HCT116 (cell line): ENCODE results near the gene FAM200B. TPM values are rescaled to one million over a fixed set of nuclear protein-coding genes. Genes with fewer than 3 reads are reported as not detected.

ENCODE experiments used
- ATAC-seq: fragments of 200-7000 bp; cut with Tn5 transposase; 2 replicates; pipeline ENCODE4 v1.9.1; 2020; ENCODE audit warnings: mild to moderate bottlenecking, moderate library complexity
- BruUV-seq: library from RNA; stranded (reverse); fragments of 400-500 nt; replicated peaks from 2 replicates; lab custom pipeline; 2021; lab: Mats Ljungman, UMichigan
- CTCF ChIA-PET: fragments of 300-600 bp; sonication (Branson Sonifier 250); formaldehyde crosslinking; loops from one replicate; lab custom pipeline; 2021; ENCODE audit warnings: antibody characterized with exemption; lab: Charles Lee
- POLR2A ChIA-PET: fragments of 300-600, 350-600 bp; sonication (Branson Sonifier 250); formaldehyde crosslinking; loops from one replicate; lab custom pipeline; 2021; ENCODE audit warnings: antibody characterized with exemption; lab: Charles Lee
- RAD21 ChIA-PET, 2 experiments: fragments of 300-600 bp; sonication (Branson Sonifier 250); formaldehyde crosslinking; loops; one replicate each; lab custom pipeline; 2023; ENCODE audit warnings: low total read pairs in 2 of 2; ENCODE audit not compliant: uncharacterized antibody in 2 of 2, unreplicated experiment in 2 of 2, low non-redundant PET in 1 of 2; lab: Charles Lee
- DNase-seq: peaks from one replicate; pipeline ENCODE4 v3.0.0-alpha.2; 2010; ENCODE audit warnings: low read depth, low spot score
- H2AFZ ChIP-seq: fragments of 200-600 bp; shearing (Covaris generic), sonication (generic); 2 replicates; pipeline ENCODE4 v1.6.1; 2017; ENCODE audit warnings: low read depth, mixed run types, mixed read lengths, antibody characterized with exemption, low read length; ENCODE audit not compliant: poor library complexity, severe bottlenecking
- H3K27ac ChIP-seq: 2 replicates; pipeline ENCODE4 v1.5.1; 2012; ENCODE audit warnings: low read depth, low read length
- H3K27me3 ChIP-seq: fragments of 200-600 bp; sonication (generic); 2 replicates; pipeline ENCODE4 v1.6.1; 2016; ENCODE audit warnings: mixed run types, low read length, mixed read lengths; ENCODE audit not compliant: insufficient read depth
- H3K36me3 ChIP-seq, 2 experiments: fragments of 200-500 bp in 1 of 2; fragments of 200-600 bp in 1 of 2; sonication (Bioruptor generic) in 1 of 2; sonication (generic) in 1 of 2; 2 replicates each; pipeline versions ENCODE4 v1.5.1 to v1.6.1; 2014 to 2016; ENCODE audit warnings: low read length in 2 of 2, inconsistent platforms in 1 of 2, mixed read lengths in 1 of 2, mixed run types in 1 of 2; ENCODE audit not compliant: insufficient read depth in 2 of 2, control insufficient read depth in 1 of 2
- H3K4me1 ChIP-seq, 2 experiments: fragments of 200-600 bp in 1 of 2; sonication (generic) in 1 of 2; 2 replicates each; pipeline versions ENCODE4 v1.5.1 to v1.6.1; 2012 to 2017; ENCODE audit warnings: low read length in 2 of 2, inconsistent platforms in 1 of 2, mild to moderate bottlenecking in 1 of 2, mixed read lengths in 1 of 2, mixed run types in 1 of 2, moderate library complexity in 1 of 2; ENCODE audit not compliant: insufficient read depth in 2 of 2, control insufficient read depth in 1 of 2
- H3K4me2 ChIP-seq: fragments of 200-600 bp; sonication (generic); 2 replicates; pipeline ENCODE4 v1.6.1; 2017; ENCODE audit warnings: mixed run types, low read length, mixed read lengths
- H3K4me3 ChIP-seq, 2 experiments: fragments of 200-600 bp in 1 of 2; sonication (generic) in 1 of 2; replicated peaks in 1 of 2; 2 replicates each; pipeline ENCODE4 v1.5.1; 2011 to 2016; ENCODE audit warnings: low read length in 2 of 2, control low read depth in 1 of 2, low read depth in 1 of 2, mild to moderate bottlenecking in 1 of 2, mixed read lengths in 1 of 2, mixed run types in 1 of 2
- H3K79me2 ChIP-seq: fragments of 200-600 bp; sonication (generic); 2 replicates; pipeline ENCODE4 v1.6.1; 2017; ENCODE audit warnings: mild to moderate bottlenecking, mixed run types, low read length, moderate library complexity, mixed read lengths; ENCODE audit not compliant: insufficient read depth
- H3K9ac ChIP-seq: fragments of 200-600 bp; sonication (generic); 2 replicates; pipeline ENCODE4 v1.6.1; 2016; ENCODE audit warnings: low read length, mixed read lengths
- H3K9me2 ChIP-seq: fragments of 200-600 bp; sonication (generic), shearing (Covaris generic); 2 replicates; pipeline ENCODE4 v1.6.1; 2017; ENCODE audit warnings: mixed run types, mild to moderate bottlenecking, moderate library complexity; ENCODE audit not compliant: insufficient read depth
- H3K9me3 ChIP-seq, 2 experiments: fragments of 200-500 bp in 1 of 2; fragments of 200-600 bp in 1 of 2; sonication (Bioruptor generic) in 1 of 2; sonication (generic) in 1 of 2; 2 replicates each; pipeline ENCODE4 v1.6.1; 2014 to 2017; ENCODE audit warnings: low read length in 2 of 2, mixed read lengths in 2 of 2, inconsistent platforms in 1 of 2, low read depth in 1 of 2, mild to moderate bottlenecking in 1 of 2, mixed run types in 1 of 2, moderate library complexity in 1 of 2; ENCODE audit not compliant: control insufficient read depth in 1 of 2, insufficient read depth in 1 of 2
- H4K20me1 ChIP-seq: fragments of 200-600 bp; sonication (generic), shearing (Covaris generic); 2 replicates; pipeline ENCODE4 v1.6.1; 2017; ENCODE audit warnings: mixed run types, mild to moderate bottlenecking, moderate library complexity; ENCODE audit not compliant: insufficient read depth
- CBX3 ChIP-seq: IDR thresholded peaks from 2 replicates; pipeline ENCODE4 v1.6.1; 2012; ENCODE audit warnings: low read depth
- CEBPB ChIP-seq: IDR thresholded peaks from 2 replicates; pipeline ENCODE4 v1.6.1; 2012; ENCODE audit warnings: low read depth
- EGR1 ChIP-seq: IDR thresholded peaks from 2 replicates; pipeline ENCODE4 v1.6.1; 2012; ENCODE audit warnings: low read depth
- EZH2 ChIP-seq: fragments of 200-600 bp; sonication (generic); IDR thresholded peaks from 2 replicates; pipeline ENCODE4 v1.6.1; 2017; ENCODE audit warnings: antibody characterized with exemption, mixed run types
- EZH2phosphoT487 ChIP-seq: fragments of 200-600 bp; IDR thresholded peaks from 2 replicates; pipeline ENCODE4 v1.6.1; 2018; ENCODE audit warnings: antibody characterized with exemption, borderline replicate concordance
- FOSL1 ChIP-seq: IDR thresholded peaks from 2 replicates; pipeline ENCODE4 v1.6.1; 2012; ENCODE audit warnings: low read depth
- JUND ChIP-seq: IDR thresholded peaks from 2 replicates; pipeline ENCODE4 v1.6.1; 2012
- POLR2A ChIP-seq: IDR thresholded peaks from 2 replicates; pipeline ENCODE4 v1.7.0; 2011; ENCODE audit warnings: borderline replicate concordance; ENCODE audit not compliant: insufficient read depth, insufficient read length; ENCODE audit errors: extremely low read depth
- RAD21 ChIP-seq: IDR thresholded peaks from 2 replicates; pipeline ENCODE4 v1.6.1; 2012; ENCODE audit warnings: low read depth, mild to moderate bottlenecking
- SP1 ChIP-seq: IDR thresholded peaks from 2 replicates; pipeline ENCODE4 v1.6.1; 2012; ENCODE audit warnings: low read depth
- SRF ChIP-seq: IDR thresholded peaks from 2 replicates; pipeline ENCODE4 v1.6.1; 2012; ENCODE audit warnings: low read depth
- ZFX ChIP-seq: fragments of 450-650 bp; IDR thresholded peaks from 2 replicates; pipeline ENCODE4 v1.6.1; 2017
- ZNF274 ChIP-seq: fragments of 200-500 bp; sonication (Bioruptor generic); IDR thresholded peaks from 2 replicates; pipeline ENCODE4 v1.6.1; 2014; ENCODE audit warnings: mild to moderate bottlenecking, low read depth, low read length, inconsistent platforms
- intact Hi-C: fragments of 100-400 bp; cut with micrococcal nuclease; formaldehyde crosslinking; loops from 2 replicates; pipeline ENCODE4 v1.10.0; 2022
- total RNA-seq: library from RNA; stranded (reverse); gene quantifications from one replicate; pipeline ENCODE4 v1.2.1, GENCODE V29; 2021; ENCODE audit not compliant: unreplicated experiment
- TF ChIP-seq, protein P1 (sequence below): IDR thresholded peaks from 2 replicates; pipeline ENCODE4 v1.6.1; 2012
- TF ChIP-seq, protein P2 (sequence below), 3 experiments: fragments of 200-600 bp in 1 of 3; sonication (generic) in 1 of 3; IDR thresholded peaks in 2 of 3; conservative IDR thresholded peaks in 1 of 3; 2 replicates each; pipeline ENCODE4 v1.5.1; 2012 to 2017; ENCODE audit warnings: low read depth in 2 of 3, low read length in 2 of 3, antibody characterized with exemption in 1 of 3, borderline replicate concordance in 1 of 3, control low read depth in 1 of 3, mild to moderate bottlenecking in 1 of 3, mixed read lengths in 1 of 3, mixed run types in 1 of 3, moderate library complexity in 1 of 3; ENCODE audit not compliant: insufficient read depth in 1 of 3
- TF ChIP-seq, protein P3 (sequence below): IDR thresholded peaks from 2 replicates; pipeline ENCODE4 v1.6.1; 2012

The FAM200B gene
- total RNA-seq, 1 experiment from 2014 or later = 26.1 TPM

DNA sequence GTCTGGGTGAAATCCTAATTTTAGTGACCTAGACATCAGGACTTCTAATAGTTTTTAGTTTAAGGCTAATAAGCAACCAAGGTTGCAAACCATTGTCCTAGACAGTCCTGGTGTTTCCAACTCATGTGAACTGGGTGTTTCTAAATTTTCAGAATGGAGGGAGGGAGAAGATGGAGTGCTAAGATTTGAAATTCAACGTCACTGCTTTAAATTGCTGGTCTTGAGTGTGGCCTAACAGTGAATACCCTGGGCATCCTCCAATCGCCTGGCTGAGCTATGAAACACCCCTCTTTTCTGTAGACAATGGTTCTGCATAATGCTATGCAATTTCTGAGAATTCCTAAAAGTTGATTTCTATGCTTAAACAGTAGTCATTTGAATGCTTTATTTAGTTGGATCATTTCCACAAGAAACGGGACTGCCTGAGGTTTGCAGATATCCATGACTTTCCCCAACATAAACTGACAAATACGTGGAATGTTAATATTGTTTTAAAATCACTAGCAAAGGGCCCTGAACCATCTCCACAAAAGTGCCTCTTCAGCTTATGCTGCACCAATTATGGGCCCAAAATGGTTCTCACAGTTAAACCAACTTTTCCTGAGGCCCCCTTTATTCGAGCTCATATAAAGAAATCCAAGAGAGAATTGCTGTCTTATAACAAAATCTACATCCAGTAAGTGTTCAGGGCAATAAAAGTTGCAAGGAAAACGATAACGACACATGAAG is 27.6 kb upstream of the FAM200B start:
- Histone ChIP-seq H3K36me3 (no peaks in the 10 kb centered on the region), H4K20me1 (no peaks in the 10 kb centered on the region), H2AFZ (no peak overlapping the region), H3K9me3 (no peaks in the 10 kb centered on the region), H3K9me2 (no peaks in the 10 kb centered on the region), H3K9ac (peak overlapping the region; percentile 77), H3K27me3 (no peaks in the 10 kb centered on the region), H3K4me3 (peak overlapping the region; percentile 76 to 79), H3K27ac (peak overlapping the region; percentile 79), H3K4me2 (peak overlapping the region; percentile 84), H3K79me2 (peaks cover 49% of the 10 kb centered on the region), H3K4me1 (peaks cover 8 to 26% of the 10 kb centered on the region in 2 experiments)
- POLR2A ChIA-PET = interaction anchor here (1.2 kb wide), 1 partner anchor 16 kb away, joined by 4 read pairs; no protein-coding TSS in a partner anchor
- BruUV-seq = TSS peak; percentile 56
- CTCF ChIA-PET = interaction anchor here (0.8 kb wide), 1 partner anchor 9 kb away, joined by 3 read pairs; no protein-coding TSS in a partner anchor
- RAD21 ChIA-PET = interaction anchor here in 1 of 2 experiments (0.7 kb wide), 1 partner anchor 9 kb away, joined by 3 read pairs; no protein-coding TSS in a partner anchor
- no peak for TF ChIP-seq SRF
- TF ChIP-seq FOSL1 = no peak
- no peak for TF ChIP-seq ZFX
- TF ChIP-seq, protein P1, sequence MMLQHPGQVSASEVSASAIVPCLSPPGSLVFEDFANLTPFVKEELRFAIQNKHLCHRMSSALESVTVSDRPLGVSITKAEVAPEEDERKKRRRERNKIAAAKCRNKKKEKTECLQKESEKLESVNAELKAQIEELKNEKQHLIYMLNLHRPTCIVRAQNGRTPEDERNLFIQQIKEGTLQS = no peak
- TF ChIP-seq, protein P2, sequence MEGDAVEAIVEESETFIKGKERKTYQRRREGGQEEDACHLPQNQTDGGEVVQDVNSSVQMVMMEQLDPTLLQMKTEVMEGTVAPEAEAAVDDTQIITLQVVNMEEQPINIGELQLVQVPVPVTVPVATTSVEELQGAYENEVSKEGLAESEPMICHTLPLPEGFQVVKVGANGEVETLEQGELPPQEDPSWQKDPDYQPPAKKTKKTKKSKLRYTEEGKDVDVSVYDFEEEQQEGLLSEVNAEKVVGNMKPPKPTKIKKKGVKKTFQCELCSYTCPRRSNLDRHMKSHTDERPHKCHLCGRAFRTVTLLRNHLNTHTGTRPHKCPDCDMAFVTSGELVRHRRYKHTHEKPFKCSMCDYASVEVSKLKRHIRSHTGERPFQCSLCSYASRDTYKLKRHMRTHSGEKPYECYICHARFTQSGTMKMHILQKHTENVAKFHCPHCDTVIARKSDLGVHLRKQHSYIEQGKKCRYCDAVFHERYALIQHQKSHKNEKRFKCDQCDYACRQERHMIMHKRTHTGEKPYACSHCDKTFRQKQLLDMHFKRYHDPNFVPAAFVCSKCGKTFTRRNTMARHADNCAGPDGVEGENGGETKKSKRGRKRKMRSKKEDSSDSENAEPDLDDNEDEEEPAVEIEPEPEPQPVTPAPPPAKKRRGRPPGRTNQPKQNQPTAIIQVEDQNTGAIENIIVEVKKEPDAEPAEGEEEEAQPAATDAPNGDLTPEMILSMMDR (IDR thresholded peaks at IDR 0.05 in 2 of 3, conservative IDR thresholded peaks at IDR 0.05 in 1 of 3; ENCODE audit: borderline replicate concordance in 1 of 3, insufficient read depth in 1 of 3, low read depth in 2 of 3, low read length in 2 of 3) = no peak
- no peak for TF ChIP-seq ZNF274
- TF ChIP-seq, protein P3, sequence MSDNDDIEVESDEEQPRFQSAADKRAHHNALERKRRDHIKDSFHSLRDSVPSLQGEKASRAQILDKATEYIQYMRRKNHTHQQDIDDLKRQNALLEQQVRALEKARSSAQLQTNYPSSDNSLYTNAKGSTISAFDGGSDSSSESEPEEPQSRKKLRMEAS = no peak; the same call in 1 of the 2 replicates
- no peak for TF ChIP-seq JUND
- TF ChIP-seq CEBPB = no peak
- TF ChIP-seq POLR2A = no peak
- TF ChIP-seq RAD21 = no peak
- TF ChIP-seq CBX3 = no peak
- no peak for TF ChIP-seq EGR1
- TF ChIP-seq EZH2 = no peak
- TF ChIP-seq SP1 = no peak
- no peak for TF ChIP-seq EZH2phosphoT487
- ATAC-seq (peak; percentile 15; the same call in 1 of the 2 replicates), DNase-seq (no peak)
- intact Hi-C loops = no loop called here
